HepG2 (cell line): ENCODE measurements around the gene SEC61A1. TPM values are rescaled to one million over a fixed set of nuclear protein-coding genes. Genes with fewer than 3 reads are reported as not detected.

ENCODE experiments used
- AKAP8 ChIP-seq: sonication (generic); formaldehyde crosslinking; IDR thresholded peaks from 2 replicates; pipeline ENCODE4 v1.5.1; 2020; ENCODE audit warnings: mild to moderate bottlenecking, missing genetic modification reagents
- ATF5 ChIP-seq: sonication (generic); formaldehyde crosslinking; IDR thresholded peaks from 2 replicates; pipeline ENCODE4 v1.4.0; 2020; ENCODE audit warnings: mild to moderate bottlenecking, low read depth, missing genetic modification reagents
- BCL6 ChIP-seq: IDR thresholded peaks from 2 replicates; pipeline ENCODE4 v1.6.1; 2016; ENCODE audit warnings: missing genetic modification reagents, missing compliant biosample characterization
- ELF3 ChIP-seq: IDR thresholded peaks from 2 replicates; pipeline ENCODE4 v1.6.1; 2016; ENCODE audit warnings: missing genetic modification reagents, missing compliant biosample characterization
- MIER3 ChIP-seq: IDR thresholded peaks from 2 replicates; pipeline ENCODE4 v1.6.1; 2016; ENCODE audit warnings: missing compliant biosample characterization, borderline replicate concordance
- MYPOP ChIP-seq: sonication (generic); formaldehyde crosslinking; IDR thresholded peaks from 2 replicates; pipeline ENCODE4 v1.8.1; 2023; ENCODE audit warnings: mild to moderate bottlenecking, moderate library complexity, missing genetic modification reagents
- NCOA2 ChIP-seq: sonication (generic); formaldehyde crosslinking; IDR thresholded peaks from 2 replicates; pipeline ENCODE4 v1.8.0; 2022; ENCODE audit warnings: inconsistent platforms
- PATZ1 ChIP-seq: sonication (generic); formaldehyde crosslinking; IDR thresholded peaks from 2 replicates; pipeline ENCODE4 v1.4.0; 2020; ENCODE audit warnings: missing genetic modification reagents
- PCBP2 ChIP-seq: fragments of 200-400 bp; formaldehyde crosslinking; optimal IDR thresholded peaks from 2 replicates; pipeline ENCODE3; 2018; ENCODE audit warnings: low read length, low read depth; ENCODE audit not compliant: poor library complexity, severe bottlenecking
- REPIN1 ChIP-seq: sonication (generic); formaldehyde crosslinking; IDR thresholded peaks from 2 replicates; pipeline ENCODE4 v1.8.0; 2022; ENCODE audit warnings: missing genetic modification reagents, low read depth, mild to moderate bottlenecking, borderline replicate concordance
- SCMH1 ChIP-seq: sonication (generic); formaldehyde crosslinking; IDR thresholded peaks from 2 replicates; pipeline ENCODE4 v1.9.0; 2021; ENCODE audit warnings: missing genetic modification reagents, mild to moderate bottlenecking, borderline replicate concordance
- SNAI1 ChIP-seq: sonication (generic); formaldehyde crosslinking; IDR thresholded peaks from 2 replicates; pipeline ENCODE4 v1.5.0; 2020; ENCODE audit warnings: mild to moderate bottlenecking, missing genetic modification reagents, borderline replicate concordance
- TFAP4 ChIP-seq: sonication (generic); IDR thresholded peaks from 2 replicates; pipeline ENCODE4 v1.6.1; 2016; ENCODE audit warnings: low read depth, borderline replicate concordance
- THAP11 ChIP-seq: IDR thresholded peaks from 2 replicates; pipeline ENCODE4 v1.6.1; 2016; ENCODE audit warnings: missing biosample characterization, missing genetic modification reagents
- ZBTB42 ChIP-seq: sonication (generic); formaldehyde crosslinking; IDR thresholded peaks from 2 replicates; pipeline ENCODE4 v1.5.0; 2020; ENCODE audit warnings: mild to moderate bottlenecking, missing genetic modification reagents
- ZNF44 ChIP-seq: sonication (generic); formaldehyde crosslinking; IDR thresholded peaks from 2 replicates; pipeline ENCODE4 v1.5.1; 2020; ENCODE audit warnings: mild to moderate bottlenecking, missing genetic modification reagents
- ZNF646 ChIP-seq: sonication (generic); formaldehyde crosslinking; IDR thresholded peaks from 2 replicates; pipeline ENCODE4 v1.9.0; 2021; ENCODE audit warnings: mild to moderate bottlenecking, missing genetic modification reagents
- ZNF879 ChIP-seq: sonication (generic); formaldehyde crosslinking; IDR thresholded peaks from 2 replicates; pipeline ENCODE4 v1.8.1; 2023; ENCODE audit warnings: missing genetic modification reagents
- polyA plus RNA-seq, 8 experiments: library from polyadenylated mRNA; depleted of rRNA in 3 of 8; stranded (reverse) in 7 of 8; unstranded in 1 of 8; fragments of >200 nt; fragmentation: Illumina TruSeq in 4 of 8; extraction: Trizol in 4 of 8; gene quantifications; 2 replicates each; pipeline versions ENCODE4 v1.2.1 to v1.2.3, GENCODE V29; 2011 to 2016; ENCODE audit warnings: low read depth in 4 of 8, missing spikeins in 1 of 8, mixed read lengths in 1 of 8; ENCODE audit not compliant: insufficient read depth in 1 of 8
- total RNA-seq, 5 experiments: library from RNA; depleted of rRNA; stranded (reverse); fragments of >200 nt; fragmentation: Illumina TruSeq; extraction: Trizol; gene quantifications; 2 replicates each; pipeline ENCODE4 v1.2.3, GENCODE V29; 2016; ENCODE audit warnings: low read depth in 1 of 5

Gene SEC61A1
- total and polyA plus RNA-seq, 2 of the 13 experiments (the other 11 are each of a cell fraction or from before 2014, with no cell fraction given): 170 to 203 TPM

GRCh38 chr3:128009952-128010846 lies 42.0 kb upstream of the SEC61A1 start (continued):
- TF ChIP-seq ZNF646 (no peak), AKAP8 (CRISPR knock-in tag) (no peak), ZNF44 (CRISPR knock-in tag) (no peak), MYPOP (peak; percentile 30; the same call in 1 of the 2 replicates), PCBP2 (no peak), ZNF879 (no peak), PATZ1 (CRISPR knock-in tag) (no peak), REPIN1 (CRISPR knock-in tag) (no peak), ELF3 (CRISPR knock-in tag) (no peak), SCMH1 (CRISPR knock-in tag) (no peak), ATF5 (CRISPR knock-in tag) (no peak), THAP11 (CRISPR knock-in tag) (peak; percentile 71), ZBTB42 (no peak), NCOA2 (no peak), SNAI1 (CRISPR knock-in tag) (no peak), MIER3 (CRISPR knock-in tag) (no peak), TFAP4 (no peak), BCL6 (CRISPR knock-in tag) (peak; percentile 98)
